Peyer's patch (tissue), 4 donors: ENCODE results near the gene GTF2F2. TPM values are rescaled to one million over a fixed set of nuclear protein-coding genes. Genes with fewer than 3 reads are reported as not detected.

ENCODE experiments used
- DNase-seq, 3 donors: peaks; one replicate each; pipeline ENCODE4 v3.0.0-alpha.2; 2017 to 2019
- H3K27ac ChIP-seq, 4 donors: fragments of 200-600 bp; sonication (generic); one replicate each; pipeline ENCODE4 v1.5.1; 2016 to 2019
- H3K27me3 ChIP-seq, 2 donors: fragments of 200-600 bp; sonication (generic); one replicate each; pipeline ENCODE4 v1.5.1; 2019
- H3K36me3 ChIP-seq, 3 donors: fragments of 200-600 bp; sonication (generic); one replicate each; pipeline ENCODE4 v1.5.1; 2016 to 2019
- H3K4me1 ChIP-seq, 4 donors: fragments of 200-600 bp; sonication (generic); one replicate each; pipeline ENCODE4 v1.5.1; 2016 to 2019
- H3K4me3 ChIP-seq, 4 donors: fragments of 200-600 bp; sonication (generic); 1 replicate in 3 of 4; 2 replicates in 1 of 4; pipeline ENCODE4 v1.5.1; 2016 to 2019; ENCODE audit warnings: mild to moderate bottlenecking in 1 of 4
- H3K9me3 ChIP-seq, 4 donors: fragments of 200-600 bp; sonication (generic); one replicate each; pipeline ENCODE4 v1.5.1; 2016 to 2019; ENCODE audit warnings: mild to moderate bottlenecking in 1 of 4
- CTCF ChIP-seq, 6 experiments: fragments of 450-650 bp in 4 of 6; fragments of 200-600 bp in 2 of 6; sonication (generic) in 1 of 6; IDR thresholded peaks; one replicate each; pipeline ENCODE4 v1.5.1; 2017 to 2019; ENCODE audit warnings: antibody characterized with exemption in 6 of 6, mild to moderate bottlenecking in 3 of 6, moderate library complexity in 1 of 6
- POLR2A ChIP-seq, 2 donors: fragments of 450-650 bp; IDR thresholded peaks; one replicate each; pipeline ENCODE4 v1.5.1; 2017; ENCODE audit warnings: antibody characterized with exemption in 2 of 2, mild to moderate bottlenecking in 2 of 2, moderate library complexity in 2 of 2
- total RNA-seq, 4 donors: library from RNA; depleted of rRNA; stranded (reverse); fragments of >200 nt; gene quantifications; one replicate each; pipeline ENCODE4 v1.1.0, GENCODE V29; 2016

The GTF2F2 gene
- total RNA-seq, 4 donors from 2014 or later: 8.2 to 14.0 (median 12.4) TPM

- Histone ChIP-seq H3K27me3 (no peaks in the 10 kb centered on the region), H3K9me3 (no peaks in the 10 kb centered on the region), H3K36me3 (no peaks in the 10 kb centered on the region), H3K4me3 (no peak overlapping the region), H3K27ac (no peak overlapping the region), H3K4me1 (no peaks in the 10 kb centered on the region)
- no peak for DNase-seq
- TF ChIP-seq POLR2A (IDR thresholded peaks at IDR 0.05): no peak
Observed at GRCh38 chr13:45249662-45250061, 129.4 kb downstream of the GTF2F2 start.

GRCh38 chr13:45254396-45254795 lies 134.1 kb downstream of the GTF2F2 start:
- Histone ChIP-seq H3K4me1 (peaks cover 0 to 12% (median 0%) of the 10 kb centered on the region in 4 donors), H3K4me3 (no peak overlapping the region), H3K9me3 (no peaks in the 10 kb centered on the region), H3K36me3 (no peaks in the 10 kb centered on the region), H3K27ac (peak overlapping the region in 2 of 4 donors; percentile 32 to 57), H3K27me3 (no peaks in the 10 kb centered on the region)
- TF ChIP-seq CTCF (IDR thresholded peaks at IDR 0.05) (no peak), POLR2A (IDR thresholded peaks at IDR 0.05) (no peak)
- no peak for DNase-seq

- peaks cover 0 to 12% (median 0%) of the 10 kb centered on the region in 4 donors for H3K4me1 ChIP-seq
Observed at GRCh38 chr13:45255247-45255987, 135.1 kb downstream of the GTF2F2 start.

GRCh38 chr13:45256254-45256653 lies 135.9 kb downstream of the GTF2F2 start:
- Histone ChIP-seq H3K4me3 (no peak overlapping the region), H3K4me1 (peaks cover 0 to 12% (median 0%) of the 10 kb centered on the region in 4 donors), H3K27ac (peak overlapping the region in 2 of 4 donors; percentile 5 to 32), H3K36me3 (no peaks in the 10 kb centered on the region), H3K9me3 (no peaks in the 10 kb centered on the region), H3K27me3 (no peaks in the 10 kb centered on the region)
- no peak for DNase-seq
- TF ChIP-seq POLR2A (IDR thresholded peaks at IDR 0.05) (no peak), CTCF (IDR thresholded peaks at IDR 0.05) (no peak)

More at GRCh38 chr13:45255247-45255987, 135.1 kb downstream of the GTF2F2 start:
- TF ChIP-seq POLR2A (IDR thresholded peaks at IDR 0.05) (no peak), CTCF (IDR thresholded peaks at IDR 0.05) (no peak)
- peak overlapping the region in 2 of 4 donors; percentile 32 to 57 for H3K27ac ChIP-seq
- H3K4me3 ChIP-seq: peak overlapping the region in 1 of 4 donors; percentile 8
- H3K9me3 ChIP-seq: no peaks in the 10 kb centered on the region
- DNase-seq: no peak
- H3K36me3 ChIP-seq: no peaks in the 10 kb centered on the region
- H3K27me3 ChIP-seq: no peaks in the 10 kb centered on the region

GRCh38 chr13:45257638-45258333 lies 137.5 kb downstream of the GTF2F2 start:
- Histone ChIP-seq H3K4me3 (no peak overlapping the region), H3K4me1 (peaks cover 0 to 12% (median 0%) of the 10 kb centered on the region in 4 donors), H3K9me3 (no peaks in the 10 kb centered on the region), H3K27me3 (no peaks in the 10 kb centered on the region), H3K36me3 (no peaks in the 10 kb centered on the region), H3K27ac (no peak overlapping the region)
- no peak for DNase-seq
- no peak for TF ChIP-seq CTCF (IDR thresholded peaks at IDR 0.05)
- no peak for TF ChIP-seq POLR2A (IDR thresholded peaks at IDR 0.05)

- H3K4me1 ChIP-seq: peaks cover 0 to 12% (median 0%) of the 10 kb centered on the region in 4 donors
- no peak for TF ChIP-seq POLR2A (IDR thresholded peaks at IDR 0.05)
- TF ChIP-seq CTCF (IDR thresholded peaks at IDR 0.05): no peak
- no peaks in the 10 kb centered on the region for H3K9me3 ChIP-seq
- H3K27ac ChIP-seq: no peak overlapping the region
- no peak for DNase-seq
- no peaks in the 10 kb centered on the region for H3K27me3 ChIP-seq
- H3K4me3 ChIP-seq: no peak overlapping the region
- H3K36me3 ChIP-seq: no peaks in the 10 kb centered on the region
Observed at GRCh38 chr13:45258334-45258675, 138.0 kb downstream of the GTF2F2 start.
